ENCODE results near the gene NR6A1. TPM values are rescaled to one million over a fixed set of nuclear protein-coding genes. Genes with fewer than 3 reads are reported as not detected.

NR6A1 gene
- total and polyA plus RNA-seq, 2 of the 13 experiments (the other 11 are each of a cell fraction or from before 2014, with no cell fraction given) = 28.1 to 31.5 TPM

- TF ChIP-seq AKNA (CRISPR knock-in tag; IDR thresholded peaks at IDR 0.05; ENCODE audit: borderline replicate concordance) (no peak), GZF1 (CRISPR knock-in tag; IDR thresholded peaks at IDR 0.05) (no peak), ZNF792 (CRISPR knock-in tag; IDR thresholded peaks at IDR 0.05) (peak; percentile 12; the same call in 1 of the 2 replicates), ZNF720 (CRISPR knock-in tag; IDR thresholded peaks at IDR 0.05) (no peak), NR3C1 (CRISPR knock-in tag; IDR thresholded peaks at IDR 0.05) (no peak), TARDBP (CRISPR knock-in tag; IDR thresholded peaks at IDR 0.05) (no peak; the same call in 1 of the 2 replicates), NR2F1 (CRISPR knock-in tag; IDR thresholded peaks at IDR 0.05) (no peak), ZNF343 (CRISPR knock-in tag; IDR thresholded peaks at IDR 0.05) (no peak), TRIM22 (IDR thresholded peaks at IDR 0.05) (no peak), KAT2B (IDR thresholded peaks at IDR 0.05; ENCODE audit: borderline replicate concordance, low read depth, low read length) (no peak), ZNF503 (CRISPR knock-in tag; IDR thresholded peaks at IDR 0.05) (peak; percentile 45; the same call in 1 of the 2 replicates), GLI4 (CRISPR knock-in tag; IDR thresholded peaks at IDR 0.05; ENCODE audit: borderline replicate concordance) (no peak; the same call in 1 of the 2 replicates), XRCC5 (optimal IDR thresholded peaks at IDR 0.05; ENCODE audit: low read length) (no peak), CREB1 (IDR thresholded peaks at IDR 0.05) (peak; percentile 97), CREB1 (CRISPR knock-in tag; IDR thresholded peaks at IDR 0.05) (peak; percentile 94), DMTF1 (CRISPR knock-in tag; IDR thresholded peaks at IDR 0.05) (no peak), ZNF234 (CRISPR knock-in tag; conservative IDR thresholded peaks at IDR 0.05) (no peak), ZNF607 (CRISPR knock-in tag; IDR thresholded peaks at IDR 0.05; ENCODE audit: borderline replicate concordance) (peak; percentile 84; the same call in 1 of the 2 replicates)
These were observed at the start of gene NR6A1 (continued) for GRCh38 chr9:124771021-124771866.
